ENCODE data around the gene TEP1.
A peak's percentile ranks its signal among the peaks of the same experiment; 100 is the strongest.

Gene TEP1

DNA sequence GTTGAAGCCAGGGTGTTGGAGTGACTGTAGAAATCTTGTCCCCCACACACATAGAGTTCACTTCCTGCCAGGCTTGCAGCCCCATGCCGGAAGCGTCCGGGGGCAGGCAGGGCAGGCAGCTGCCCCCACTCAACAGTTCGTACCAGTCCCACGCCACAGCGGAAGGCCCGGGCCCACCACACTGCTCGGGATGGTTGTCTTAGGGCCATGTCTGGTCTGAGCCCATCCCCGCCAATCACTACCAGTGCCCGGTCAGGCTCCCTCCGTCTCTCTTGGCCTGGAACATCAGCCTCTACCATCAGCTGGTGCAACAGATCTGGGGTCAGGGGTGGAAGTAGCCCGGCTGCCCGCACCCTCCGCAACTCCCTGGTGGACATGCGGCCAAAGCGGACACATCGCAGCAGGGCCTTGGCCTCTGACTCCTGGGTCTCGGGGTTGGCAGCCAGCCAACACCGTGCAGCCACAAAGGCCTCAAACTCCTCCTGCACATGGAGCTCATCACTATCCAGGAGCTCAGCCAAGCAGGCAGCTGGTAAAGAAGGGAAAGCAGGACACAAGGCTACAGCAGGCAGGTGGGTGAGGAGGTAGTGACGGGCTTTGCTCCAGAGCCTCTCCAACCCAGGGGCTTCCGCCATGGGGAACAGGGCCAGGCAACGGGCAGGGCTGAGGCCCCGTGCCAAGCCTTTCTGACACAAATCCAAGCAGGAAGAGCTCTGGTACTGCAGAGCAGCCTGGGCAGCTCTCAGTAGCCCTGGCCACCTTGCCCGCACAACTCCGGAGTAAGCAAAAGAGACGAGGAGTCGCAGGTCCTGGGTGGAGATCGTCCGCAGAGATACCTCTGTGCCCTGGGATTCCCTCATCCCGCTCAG lies 16.7 kb upstream of the TEP1 start:
- DNase-seq = no peak

DNA sequence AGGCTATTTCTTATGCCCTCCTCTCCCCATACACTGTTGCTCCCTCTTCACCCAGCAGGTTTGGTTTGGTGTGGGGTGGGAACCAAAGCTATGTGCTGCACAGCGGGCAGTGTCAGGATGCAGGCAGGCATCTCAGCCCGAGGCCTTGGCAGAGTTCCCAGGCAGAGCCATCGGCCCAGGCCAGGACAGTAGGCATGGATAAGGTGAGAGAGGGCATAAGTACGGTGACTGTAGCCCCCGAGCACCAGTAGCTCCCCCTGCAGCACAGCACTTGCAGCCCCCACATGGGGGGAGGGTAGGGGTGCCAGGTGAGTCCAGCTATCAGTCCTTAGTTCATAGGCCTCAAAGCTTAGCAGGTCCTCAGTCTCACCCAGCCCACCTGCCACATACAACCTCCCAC lies 15.5 kb upstream of the TEP1 start:
- no peak for DNase-seq

DNA sequence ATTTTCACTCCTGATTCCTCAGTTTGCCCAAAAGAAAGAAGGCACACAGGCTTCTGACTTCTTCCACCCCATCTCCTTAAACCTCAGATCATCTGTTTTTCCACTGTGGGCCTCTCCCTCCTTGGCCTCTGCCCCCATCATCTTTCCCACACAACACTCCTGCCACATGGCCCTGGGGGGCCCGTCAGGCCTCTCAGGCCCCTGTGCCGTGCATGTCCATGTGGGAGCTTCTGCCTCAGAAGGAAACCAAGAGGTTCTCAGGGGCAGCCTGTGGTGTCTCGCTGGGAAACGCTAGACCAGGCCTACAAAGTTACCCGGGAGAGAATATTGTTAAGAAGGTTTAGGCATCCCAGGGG lies 14.7 kb upstream of the TEP1 start:
- DNase-seq = no peak

DNA sequence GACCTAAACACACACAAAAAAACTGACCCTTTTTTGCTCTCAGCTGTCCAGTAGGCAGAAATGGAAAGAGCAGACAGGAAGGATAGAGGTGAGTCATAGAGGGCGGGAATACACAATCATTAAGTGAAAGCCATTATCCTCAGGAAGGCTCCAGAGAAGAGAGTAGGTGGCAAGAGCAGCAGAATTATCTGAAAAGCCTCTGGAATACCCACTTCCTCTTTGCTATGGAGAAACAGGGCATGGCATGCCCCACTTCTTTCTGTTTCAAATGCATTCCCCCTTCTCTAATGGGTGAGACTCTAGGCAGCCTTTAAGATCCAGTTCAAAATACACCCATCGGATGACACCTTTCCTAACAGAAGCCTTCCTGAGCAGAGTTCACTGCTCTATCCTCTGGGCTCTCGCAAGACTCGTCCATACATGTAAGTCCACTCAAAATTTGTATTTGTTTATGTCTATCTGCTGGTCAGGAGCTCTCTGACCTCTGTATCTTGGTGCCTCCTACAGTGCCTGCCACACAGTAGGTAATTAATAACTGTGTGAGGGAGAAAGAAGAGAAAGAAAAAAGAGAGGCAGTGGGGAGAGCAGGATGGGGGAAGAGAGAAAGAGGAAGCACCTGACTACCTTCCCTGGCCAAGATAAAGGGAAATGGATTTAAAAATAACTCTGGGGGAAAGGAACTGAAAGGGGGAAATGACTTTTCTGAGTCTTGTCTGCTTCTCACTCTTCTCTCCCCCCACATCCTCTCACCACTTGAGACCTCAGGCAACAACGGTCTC lies 14.1 kb upstream of the TEP1 start:
- DNase-seq = no peak

DNA sequence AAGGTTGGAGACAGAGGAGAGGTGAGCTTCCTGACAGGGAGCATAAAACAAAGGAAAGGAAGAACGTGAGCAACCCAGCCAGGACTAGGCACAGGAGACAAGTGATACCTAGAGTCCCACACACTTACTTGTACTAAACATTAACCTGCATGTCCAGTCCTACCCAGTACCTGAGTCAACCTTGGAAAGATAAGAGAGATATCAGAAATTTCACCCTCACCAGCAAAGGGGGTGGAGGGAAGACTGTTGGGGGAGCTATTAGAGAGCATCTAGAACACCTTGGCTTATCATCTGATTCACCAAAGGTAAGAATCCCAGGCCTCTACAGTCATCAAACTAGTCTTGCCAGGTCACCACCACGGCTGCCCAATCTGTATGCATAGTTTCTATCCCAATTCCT lies 11.6 kb upstream of the TEP1 start:
- no peak for DNase-seq

DNA sequence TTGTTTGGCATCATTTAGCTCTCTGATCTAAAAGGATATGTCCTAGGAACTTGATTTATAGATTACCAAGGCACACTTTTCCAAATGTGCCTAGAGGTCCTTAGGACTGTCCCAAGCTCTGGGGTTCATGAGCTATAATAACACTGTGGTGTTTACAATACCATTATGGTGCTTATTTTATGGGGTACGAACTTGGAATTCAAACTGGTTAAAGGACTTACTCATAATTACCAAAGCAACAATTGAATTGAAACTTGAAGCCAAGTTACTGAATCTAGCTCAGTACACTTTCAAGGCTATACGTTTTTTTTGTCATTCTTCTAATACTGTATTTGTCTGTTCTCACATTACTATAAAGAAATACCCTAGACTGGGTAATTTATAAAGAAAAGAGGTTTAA lies 9.6 kb upstream of the TEP1 start:
- no peak for DNase-seq

DNA sequence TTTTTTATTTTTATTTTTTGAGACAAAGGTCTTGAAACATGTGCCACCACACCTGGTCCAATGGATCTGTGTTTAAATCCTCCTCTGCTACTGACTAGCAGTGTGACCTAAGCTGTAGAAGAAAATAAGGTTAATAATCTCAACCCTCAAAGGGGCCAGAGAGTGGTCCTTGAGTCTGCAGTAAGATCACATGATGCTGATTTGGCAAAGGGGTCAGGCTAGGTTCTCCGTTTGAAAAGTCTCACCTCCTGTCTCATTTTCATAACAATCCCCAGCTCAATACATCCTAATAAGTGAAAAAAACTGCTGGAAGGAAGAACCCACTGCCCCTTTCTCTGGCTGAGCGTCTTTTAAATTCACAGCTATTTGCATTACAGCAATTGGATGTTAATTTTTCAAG lies 8.0 kb upstream of the TEP1 start:
- DNase-seq = no peak

DNA sequence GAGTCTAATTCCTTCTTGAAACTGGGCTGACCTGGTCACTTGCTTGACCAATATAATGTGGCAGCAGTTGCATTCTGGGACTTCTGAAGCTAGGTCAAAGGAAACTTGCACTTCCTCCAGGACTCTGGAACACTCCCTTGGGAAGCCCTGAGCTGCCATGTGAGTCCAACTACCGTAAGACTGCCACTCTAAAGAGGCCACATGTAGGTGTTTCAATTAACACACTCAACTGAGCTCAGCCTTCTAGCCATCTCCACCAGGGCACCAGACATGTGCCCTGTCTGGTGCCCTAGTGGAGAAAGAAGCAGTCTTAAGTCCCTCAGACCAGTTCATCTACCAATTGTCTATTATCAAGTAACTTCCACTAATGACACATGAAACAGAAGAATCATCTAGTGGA lies 6.1 kb upstream of the TEP1 start:
- no peak for DNase-seq

DNA sequence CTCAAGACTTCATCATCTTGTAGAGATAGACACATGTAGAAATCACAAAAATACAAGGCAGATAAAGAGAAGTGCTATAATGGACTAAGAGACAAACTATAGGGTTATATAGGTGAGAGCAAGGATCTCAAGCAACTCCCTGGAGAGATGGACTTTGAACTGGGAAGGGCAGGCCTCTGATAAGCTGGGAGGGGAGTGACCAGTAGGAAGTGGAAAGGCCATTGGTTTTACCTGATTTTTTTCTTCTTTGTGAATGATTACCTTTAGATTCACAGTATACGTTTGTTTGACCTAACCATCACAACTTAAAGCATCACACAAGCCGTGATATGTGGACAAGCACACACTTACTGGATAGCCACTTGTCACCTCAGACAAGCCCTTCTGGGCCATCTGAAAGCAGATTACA lies 5.2 kb upstream of the TEP1 start:
- DNase-seq = no peak

DNA sequence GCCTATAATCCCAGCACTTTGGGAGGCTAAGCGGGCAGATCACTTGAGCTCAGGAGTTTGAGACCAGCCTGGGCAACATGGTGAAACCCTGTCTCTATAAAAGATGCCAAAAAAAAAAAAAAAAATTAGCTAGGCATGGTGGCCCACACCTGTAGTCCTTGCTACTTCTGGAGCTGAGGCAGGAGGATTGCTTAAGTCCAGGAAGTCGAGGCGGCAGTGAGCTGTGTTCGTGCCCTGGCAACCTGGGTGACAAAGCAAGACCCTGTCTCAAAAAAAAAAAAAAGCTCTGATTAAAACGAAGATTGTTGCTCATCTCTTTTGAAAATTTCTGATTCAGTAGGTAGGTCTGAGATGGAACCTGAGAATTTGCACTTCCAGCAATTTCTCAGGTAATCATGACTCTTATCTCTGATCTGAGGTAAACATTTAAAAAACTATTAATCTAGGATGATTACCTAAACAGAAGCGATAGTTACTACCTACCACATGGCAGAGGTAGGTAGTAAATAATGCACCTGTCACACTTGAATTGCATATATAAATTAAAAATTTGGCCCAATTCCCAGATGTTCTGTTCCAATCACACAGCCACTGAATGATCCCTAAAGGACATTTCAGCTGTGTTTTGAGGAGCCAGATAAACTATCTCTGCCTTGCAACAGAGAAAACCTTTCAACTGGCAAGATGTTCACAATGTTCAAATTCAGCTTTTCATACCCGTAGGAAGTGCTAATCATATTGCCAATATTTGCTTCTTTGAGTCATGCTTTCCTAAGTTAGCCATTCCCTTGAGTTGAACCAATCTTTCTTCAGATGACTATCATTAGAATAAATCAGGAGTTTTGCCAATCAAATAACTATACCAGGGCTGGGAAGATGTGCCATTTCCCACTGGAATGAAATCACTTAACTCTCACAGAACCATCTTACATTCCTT lies 4.2 kb upstream of the TEP1 start:
- DNase-seq = no peak

DNA sequence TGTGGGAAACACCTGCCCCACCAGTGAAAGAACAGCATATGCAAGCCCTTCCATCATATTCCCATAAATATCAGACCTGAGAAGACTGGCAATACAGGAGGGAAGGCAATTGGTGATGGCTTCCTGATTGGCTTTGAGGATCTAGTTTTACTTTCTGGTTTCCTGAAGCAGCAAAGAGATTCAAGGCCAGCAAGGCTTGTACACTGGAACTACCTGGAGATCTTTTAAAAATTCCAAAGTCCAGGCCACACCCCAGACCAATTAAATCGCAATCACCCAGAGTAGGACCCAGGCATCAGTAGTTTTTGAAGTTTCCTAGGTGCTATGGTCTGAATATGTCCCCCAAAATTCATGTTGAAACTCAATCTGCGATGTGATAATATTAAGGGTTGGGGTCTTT lies 2.9 kb upstream of the TEP1 start:
- no peak for DNase-seq

DNA sequence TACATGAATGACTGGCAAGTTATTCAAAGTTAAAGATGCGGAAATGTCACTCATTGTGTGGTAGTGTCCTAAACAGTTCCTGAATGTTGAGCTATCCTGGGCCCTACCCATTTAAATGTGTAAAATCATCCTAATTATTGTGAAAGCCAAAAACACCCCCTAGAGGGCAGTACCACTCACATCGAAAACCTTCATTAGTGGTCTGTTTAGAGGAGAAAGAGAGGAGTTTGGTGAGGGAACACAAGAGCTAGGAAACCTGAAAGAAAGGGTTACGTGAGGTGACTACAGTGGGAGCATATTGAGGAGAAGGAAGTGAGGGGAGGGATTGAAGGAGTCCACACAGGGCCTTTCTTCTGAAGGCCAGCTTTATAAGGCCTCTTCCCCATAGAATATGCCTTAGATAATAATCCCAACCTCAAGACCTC lies 2.5 kb upstream of the TEP1 start:
- DNase-seq = peak in 1 of 2 experiments; percentile 5

DNA sequence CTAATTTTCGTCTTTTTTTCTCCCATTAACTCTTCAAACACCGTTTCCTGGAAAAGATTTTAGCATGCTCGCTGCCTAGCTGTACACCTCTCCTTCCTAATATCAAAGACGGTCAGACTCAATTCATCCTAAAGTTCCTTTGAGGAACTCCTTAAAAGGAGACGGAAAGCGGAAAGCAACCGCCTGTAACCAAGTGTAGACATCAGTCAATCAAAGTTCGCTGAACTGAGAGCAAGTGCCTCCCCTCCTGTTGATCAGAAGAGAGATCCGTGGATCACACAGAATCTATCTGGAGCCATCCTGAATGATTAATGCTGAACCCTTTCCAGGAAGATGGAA lies 412 bp upstream of the TEP1 start:
- no peak for DNase-seq

DNA sequence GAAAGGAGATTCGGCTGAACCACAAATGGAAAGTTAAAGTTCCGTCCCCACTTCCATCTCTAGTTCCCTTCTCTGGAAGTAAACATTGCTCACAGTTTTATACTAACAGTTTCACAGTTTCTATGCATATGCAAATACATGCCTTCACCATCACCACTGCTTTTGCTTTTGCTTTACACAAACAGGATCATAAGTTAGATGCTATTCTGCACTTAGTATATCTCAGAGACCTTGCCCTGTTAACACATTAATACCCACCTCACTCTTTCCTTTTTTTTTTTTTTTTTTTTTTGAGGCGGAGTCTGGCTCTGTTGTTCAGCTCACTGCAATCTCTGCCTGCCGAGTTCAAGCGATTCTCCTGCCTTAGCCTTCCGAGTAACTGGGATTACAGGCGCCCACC lies 890 bp downstream of the TEP1 start:
- DNase-seq = no peak

DNA sequence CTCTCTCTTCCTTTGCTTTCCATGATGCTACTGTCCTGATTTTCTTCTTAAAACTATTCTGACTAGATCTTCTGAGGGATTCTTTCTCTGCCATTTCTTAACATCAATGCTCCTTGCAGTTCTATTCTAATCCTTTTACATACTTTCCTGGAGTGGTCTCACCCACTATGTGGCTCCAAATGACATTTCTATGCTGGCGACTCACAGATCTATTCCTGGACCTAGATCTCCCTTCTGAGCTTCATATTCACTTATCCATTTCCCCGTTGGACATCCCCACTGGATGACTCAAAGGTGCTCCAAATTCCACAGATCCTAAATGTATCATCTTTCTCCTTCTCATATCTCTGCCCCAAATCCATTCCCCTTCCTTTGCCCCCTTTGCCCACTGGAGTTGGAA lies 4.1 kb downstream of the TEP1 start:
- DNase-seq = no peak

DNA sequence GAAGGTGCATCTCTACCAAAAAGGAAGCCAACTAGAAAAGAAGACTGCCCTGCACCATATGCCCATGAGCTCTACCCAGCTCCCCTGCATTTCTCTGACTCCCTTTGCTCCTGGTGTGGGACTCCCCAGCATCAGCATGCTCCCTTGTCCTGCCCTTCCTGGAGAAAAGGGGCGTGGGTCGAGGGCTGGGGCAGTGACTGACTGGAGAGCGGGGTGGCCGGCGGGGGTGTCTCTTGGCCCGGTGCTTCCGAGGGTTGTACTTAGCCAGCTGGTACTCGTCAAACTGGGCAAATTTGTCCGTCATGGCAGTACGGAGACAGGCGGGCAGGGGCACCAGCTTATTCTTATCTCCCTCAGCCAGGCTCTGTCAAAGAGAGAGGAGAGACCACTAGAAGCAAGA lies 9.8 kb downstream of the TEP1 start:
- no peak for DNase-seq

DNA sequence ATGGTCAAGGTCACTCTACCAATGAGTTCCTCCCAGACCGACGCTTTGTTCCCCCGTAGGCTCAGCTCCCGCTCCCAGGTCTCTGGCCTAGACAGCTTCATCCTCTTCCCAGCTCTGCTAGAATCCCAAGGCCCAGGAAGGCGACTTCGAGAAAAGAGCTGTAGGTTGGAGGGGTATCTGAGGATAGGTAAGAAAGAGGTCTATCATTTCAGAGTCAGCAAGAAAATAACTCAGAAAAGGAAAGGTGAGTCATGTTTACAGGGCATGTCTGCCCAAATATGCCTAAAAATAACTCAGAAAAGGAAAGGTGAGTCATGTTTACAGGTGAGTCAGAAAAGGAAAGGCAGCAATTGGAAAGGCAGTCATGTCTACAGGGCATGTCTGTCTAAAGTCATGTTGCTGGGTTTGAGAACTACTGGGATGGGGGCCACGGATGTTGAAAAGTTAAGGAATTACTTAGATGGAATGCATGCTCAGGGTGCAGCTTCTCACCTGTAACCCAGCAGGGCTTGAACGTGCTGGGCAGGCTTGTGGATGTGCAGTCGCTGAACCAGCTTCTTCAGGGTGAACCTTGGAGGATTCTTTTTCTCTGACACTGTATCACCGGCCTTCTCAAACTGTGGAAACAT lies 12.2 kb downstream of the TEP1 start:
- no peak for DNase-seq

DNA sequence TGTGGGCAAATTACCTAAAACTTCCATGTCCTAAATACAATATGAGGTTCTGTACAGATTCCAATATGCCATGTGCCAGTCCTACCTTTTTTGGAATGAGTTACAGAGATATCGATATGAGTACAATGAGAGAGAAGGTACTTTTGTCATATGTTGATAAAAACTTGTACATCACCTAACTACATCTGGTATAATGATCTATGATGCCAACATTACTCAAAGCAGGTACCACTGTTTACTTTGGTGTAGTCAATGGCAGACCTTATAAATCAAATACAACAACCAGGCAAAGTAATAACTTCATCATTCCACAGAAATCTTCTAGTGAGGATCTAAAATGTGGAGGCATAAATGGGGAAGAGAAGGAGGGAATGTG lies 12.7 kb downstream of the TEP1 start:
- DNase-seq = no peak

DNA sequence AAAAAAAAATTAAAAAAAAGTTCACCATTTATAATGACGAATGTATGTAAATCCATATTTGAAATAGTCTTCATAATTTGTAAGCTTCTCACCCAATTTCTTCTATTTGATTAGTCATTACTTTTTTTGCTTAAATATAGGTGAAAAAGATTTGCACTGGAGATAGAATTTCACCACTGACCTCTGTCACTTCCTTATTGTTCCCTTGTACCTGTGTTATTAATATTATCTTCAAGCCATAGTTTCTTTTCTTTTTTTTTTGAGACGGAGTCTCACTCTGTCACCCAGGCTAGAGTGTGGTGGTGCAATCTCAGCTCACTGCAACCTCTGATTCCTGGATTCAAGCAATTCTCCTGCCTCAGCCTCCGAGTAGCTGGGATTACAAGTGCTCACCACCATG lies 15.8 kb downstream of the TEP1 start:
- DNase-seq = no peak

DNA sequence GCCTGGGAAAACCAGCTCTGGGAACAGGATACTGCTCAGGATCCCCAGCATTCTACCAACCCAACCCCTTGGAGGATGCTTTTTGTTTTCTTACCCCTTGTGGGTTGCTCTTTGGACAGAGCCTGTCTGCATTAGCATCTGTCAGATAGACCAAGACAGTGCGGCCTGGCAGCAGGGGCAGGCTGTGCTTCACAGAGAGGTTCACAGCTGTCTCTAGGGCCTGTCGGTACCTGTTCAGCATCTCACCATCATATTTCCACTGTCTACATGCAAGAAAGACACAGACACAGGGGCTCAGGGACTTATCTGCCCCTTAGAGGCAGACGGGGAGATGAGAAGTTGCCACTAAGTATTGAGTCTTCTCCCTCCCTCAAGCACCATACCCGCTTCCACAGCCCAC lies 21.8 kb downstream of the TEP1 start:
- DNase-seq = no peak

DNA sequence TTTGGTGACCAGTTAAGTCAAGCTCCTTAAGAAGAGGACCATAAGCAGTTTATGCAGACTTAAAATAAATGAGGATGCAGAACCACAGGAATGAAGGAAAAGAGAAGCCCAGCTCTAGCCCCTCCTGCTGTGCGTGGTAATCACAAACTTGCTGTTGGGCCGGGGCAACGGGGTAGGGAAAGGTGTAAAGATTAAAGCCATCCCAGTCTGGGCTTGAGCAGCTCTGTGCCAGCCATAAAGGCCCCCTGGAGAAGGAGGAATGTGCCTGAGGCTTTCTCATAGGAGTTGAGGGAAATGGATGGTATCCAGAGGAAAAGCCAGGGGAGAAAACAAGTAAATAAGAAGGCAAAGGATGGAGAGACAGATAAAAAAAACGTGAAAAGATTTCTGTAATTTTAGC lies 25.1 kb downstream of the TEP1 start:
- DNase-seq = no peak

DNA sequence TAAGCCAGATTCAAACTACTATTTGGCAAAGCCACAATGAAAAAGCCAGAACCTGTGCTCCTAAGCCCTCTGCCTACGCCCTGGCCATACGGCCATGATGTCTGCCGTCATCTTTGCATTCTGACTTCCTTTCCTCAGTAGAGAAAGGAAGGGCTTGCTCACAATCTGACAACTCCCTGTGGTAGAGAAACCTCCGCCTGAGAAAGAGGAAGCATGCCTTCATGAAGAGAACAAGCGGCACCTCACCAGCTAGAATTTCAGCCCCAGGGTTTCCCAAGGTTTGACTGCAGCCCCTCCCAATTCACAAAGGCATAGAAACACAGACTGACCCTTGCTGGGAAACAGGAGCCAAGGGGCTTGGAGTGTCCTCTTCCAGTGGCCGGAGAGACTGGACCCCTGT lies 25.7 kb downstream of the TEP1 start:
- no peak for DNase-seq

DNA sequence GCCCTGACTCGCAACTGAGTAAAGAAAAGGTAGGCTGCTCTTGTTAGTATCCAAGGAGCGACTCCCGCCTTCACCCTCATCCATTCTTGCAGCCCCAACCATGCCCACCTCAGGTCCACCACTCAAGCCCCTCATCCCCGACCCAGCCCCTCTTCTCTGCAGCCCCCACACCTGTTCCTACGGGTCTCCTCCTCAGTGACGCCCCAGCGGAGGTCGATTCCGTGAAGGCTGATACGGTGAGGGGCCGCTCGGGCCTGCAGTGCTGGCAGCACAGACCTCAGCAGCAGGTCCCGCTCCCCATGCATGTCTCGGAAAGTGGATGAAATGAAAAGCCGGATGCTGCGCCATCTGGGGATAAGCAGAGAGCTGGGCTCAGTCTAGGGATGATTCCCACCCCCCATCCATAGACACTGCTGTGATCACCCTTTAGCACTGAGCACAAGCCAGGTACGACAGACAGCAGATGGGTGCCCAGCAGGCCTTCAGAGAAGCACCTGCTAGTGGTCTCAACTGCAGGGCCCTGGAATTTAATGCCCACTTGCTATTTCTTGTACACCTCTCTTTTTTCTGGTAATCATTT lies 26.9 kb downstream of the TEP1 start:
- no peak for DNase-seq
